HEK293T (cell line): Measurements from ENCODE around the gene KIF26B.

ENCODE experiments used
- CTCF ChIA-PET: fragments of 350-600 bp; formaldehyde crosslinking; extraction: SDS; loops from one replicate; lab custom pipeline; 2021; ENCODE audit warnings: antibody characterized with exemption, inconsistent platforms; lab: Yijun Ruan, JAX
- POLR2A ChIA-PET: fragments of 350-600 bp; formaldehyde crosslinking; extraction: SDS; loops from one replicate; lab custom pipeline; 2020; ENCODE audit warnings: antibody characterized with exemption, inconsistent platforms; lab: Yijun Ruan, JAX
- DNase-seq: peaks from one replicate; pipeline ENCODE4 v3.0.0; 2012; ENCODE audit warnings: mixed read lengths; ENCODE audit errors: extremely low spot score
- ARNT ChIP-seq: fragments of 450-650 bp; IDR thresholded peaks from 2 replicates; pipeline ENCODE4 v1.6.1; 2017; ENCODE audit warnings: mild to moderate bottlenecking
- BHLHE40 ChIP-seq: fragments of 450-650 bp; IDR thresholded peaks from 2 replicates; pipeline ENCODE4 v1.6.1; 2016; ENCODE audit warnings: mild to moderate bottlenecking, moderate library complexity, borderline replicate concordance
- CTBP1 ChIP-seq: fragments of 450-650 bp; IDR thresholded peaks from 2 replicates; pipeline ENCODE4 v1.6.1; 2016; ENCODE audit warnings: borderline replicate concordance
- ELF4 ChIP-seq: fragments of 450-650 bp; IDR thresholded peaks from 2 replicates; pipeline ENCODE4 v1.6.1; 2017; ENCODE audit warnings: antibody characterized with exemption
- FOXA1 ChIP-seq: fragments of 450-650 bp; IDR thresholded peaks from 2 replicates; pipeline ENCODE4 v1.6.1; 2016; ENCODE audit warnings: mild to moderate bottlenecking
- FOXK2 ChIP-seq: fragments of 450-650 bp; IDR thresholded peaks from 2 replicates; pipeline ENCODE4 v1.6.1; 2016; ENCODE audit warnings: mild to moderate bottlenecking
- FOXM1 ChIP-seq: fragments of 450-650 bp; IDR thresholded peaks from 2 replicates; pipeline ENCODE4 v1.6.1; 2017; ENCODE audit warnings: mild to moderate bottlenecking, borderline replicate concordance
- HDGF ChIP-seq: fragments of 450-650 bp; IDR thresholded peaks from 2 replicates; pipeline ENCODE4 v1.6.1; 2017; ENCODE audit warnings: antibody characterized with exemption, borderline replicate concordance
- L3MBTL2 ChIP-seq: fragments of 450-650 bp; conservative IDR thresholded peaks from 2 replicates; pipeline ENCODE4 v1.6.1; 2016; ENCODE audit warnings: mild to moderate bottlenecking
- LEF1 ChIP-seq: fragments of 450-650 bp; IDR thresholded peaks from 2 replicates; pipeline ENCODE4 v1.6.1; 2017; ENCODE audit warnings: mild to moderate bottlenecking, borderline replicate concordance
- NFRKB ChIP-seq: fragments of 450-650 bp; IDR thresholded peaks from 2 replicates; pipeline ENCODE4 v1.6.1; 2016; ENCODE audit warnings: mild to moderate bottlenecking, moderate library complexity
- PKNOX1 ChIP-seq: fragments of 450-650 bp; IDR thresholded peaks from 2 replicates; pipeline ENCODE4 v1.6.1; 2016
- SP1 ChIP-seq: fragments of 450-650 bp; IDR thresholded peaks from 2 replicates; pipeline ENCODE4 v1.6.1; 2017
- SUZ12 ChIP-seq: fragments of 450-650 bp; IDR thresholded peaks from 2 replicates; pipeline ENCODE4 v1.6.1; 2016; ENCODE audit warnings: mild to moderate bottlenecking
- TARDBP ChIP-seq: fragments of 450-650 bp; IDR thresholded peaks from 2 replicates; pipeline ENCODE4 v1.6.1; 2016
- ZNF384 ChIP-seq: fragments of 450-650 bp; IDR thresholded peaks from 2 replicates; pipeline ENCODE4 v1.6.1; 2016

The KIF26B gene

GRCh38 chr1:245306628-245307410 lies 152.0 kb downstream of the KIF26B start:
- POLR2A ChIA-PET: no interaction called here
- no peak for TF ChIP-seq BHLHE40
- TF ChIP-seq ZNF384: no peak
- no peak for TF ChIP-seq NFRKB
- TF ChIP-seq HDGF: no peak
- CTCF ChIA-PET: no interaction called here
- no peak for DNase-seq

- TF ChIP-seq SP1: no peak
- no peak for TF ChIP-seq NFRKB
- no peak for TF ChIP-seq FOXA1
- no peak for TF ChIP-seq ARNT
- TF ChIP-seq BHLHE40: no peak
- no peak for TF ChIP-seq HDGF
- no peak for TF ChIP-seq L3MBTL2
- no peak for TF ChIP-seq ZNF384
- TF ChIP-seq CTBP1: no peak
- no peak for TF ChIP-seq FOXM1
- TF ChIP-seq PKNOX1: no peak
- no peak for TF ChIP-seq SUZ12
- TF ChIP-seq ELF4: no peak
- no peak for TF ChIP-seq LEF1
- no peak for TF ChIP-seq TARDBP
- no peak for TF ChIP-seq FOXK2
- POLR2A ChIA-PET: no interaction called here
These were observed 156.1 kb downstream of the KIF26B start for GRCh38 chr1:245310571-245311531.

GRCh38 chr1:245311887-245312536 lies 157.2 kb downstream of the KIF26B start:
- TF ChIP-seq FOXA1 (no peak), FOXK2 (no peak), L3MBTL2 (no peak), FOXM1 (no peak), LEF1 (no peak), NFRKB (no peak)
- ChIA-PET POLR2A (no interaction called here), CTCF (interaction anchor here (0.7 kb wide), 1 partner anchor 157 kb away, joined by 3 read pairs; no protein-coding TSS in a partner anchor)
- no peak for DNase-seq

More at GRCh38 chr1:245310571-245311531, 156.1 kb downstream of the KIF26B start:
- no peak for DNase-seq
- CTCF ChIA-PET: no interaction called here

- DNase-seq: no peak
- no peak for TF ChIP-seq PKNOX1
- POLR2A ChIA-PET: no interaction called here
- CTCF ChIA-PET: no interaction called here
These were observed 158.8 kb downstream of the KIF26B start for GRCh38 chr1:245313576-245313975.

GRCh38 chr1:245316784-245317183 lies 162.0 kb downstream of the KIF26B start:
- POLR2A ChIA-PET: no interaction called here
- DNase-seq: no peak
- no peak for TF ChIP-seq BHLHE40
- TF ChIP-seq ZNF384: no peak
- no peak for TF ChIP-seq L3MBTL2
- no peak for TF ChIP-seq LEF1
- no peak for TF ChIP-seq TARDBP
- CTCF ChIA-PET: no interaction called here

- DNase-seq: no peak
- ChIA-PET CTCF (no interaction called here), POLR2A (no interaction called here)
- TF ChIP-seq CTBP1: no peak
- no peak for TF ChIP-seq PKNOX1
- no peak for TF ChIP-seq L3MBTL2
- no peak for TF ChIP-seq FOXK2
- TF ChIP-seq NFRKB: no peak
- no peak for TF ChIP-seq TARDBP
- no peak for TF ChIP-seq ELF4
- no peak for TF ChIP-seq SP1
- no peak for TF ChIP-seq HDGF
- no peak for TF ChIP-seq ZNF384
- TF ChIP-seq SUZ12: no peak
- no peak for TF ChIP-seq ARNT
- TF ChIP-seq FOXA1: no peak
- TF ChIP-seq LEF1: no peak
- no peak for TF ChIP-seq BHLHE40
- no peak for TF ChIP-seq FOXM1
These were observed 162.4 kb downstream of the KIF26B start for GRCh38 chr1:245317217-245317616.
